Urothelium cell line (cell line): ENCODE measurements around the gene NFIA.
A peak's percentile ranks its signal among the peaks of the same experiment; 100 is the strongest.

Source experiments
- DNase-seq: peaks from one replicate; pipeline ENCODE4 v3.0.0; 2011; ENCODE audit warnings: low spot score, mixed read lengths
- FAIRE-seq: peaks from 2 replicates; lab custom pipeline; 2011; peaks lifted over from hg19 to GRCh38; lab: Jason Lieb, UNC

The NFIA gene

GRCh38 chr1:61174060-61174795, 91.9 kb downstream of the NFIA start:
- FAIRE-seq = no peak

DNA sequence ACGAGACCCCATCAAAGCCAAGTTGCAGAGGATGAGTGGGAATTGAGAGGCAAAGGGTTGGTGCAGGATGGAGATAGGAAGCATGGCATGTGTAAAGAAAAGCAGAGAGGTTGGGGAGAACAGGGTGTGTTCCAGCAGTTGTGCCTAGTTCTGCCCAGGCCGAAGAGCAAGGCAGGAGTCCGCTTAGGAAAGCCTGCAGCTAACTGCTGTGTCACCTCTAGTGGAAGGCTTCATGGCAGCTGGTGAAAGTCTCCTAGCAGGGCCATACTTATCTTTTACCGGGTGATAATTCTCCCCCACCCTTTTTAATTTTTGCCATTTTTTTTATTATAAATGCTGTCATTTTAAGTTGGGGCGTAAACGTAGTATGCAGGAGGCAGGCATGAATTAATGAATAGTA, 93.6 kb downstream of the NFIA start:
- no peak for FAIRE-seq

More at GRCh38 chr1:61174060-61174795, 91.9 kb downstream of the NFIA start:
- DNase-seq = no peak

DNA sequence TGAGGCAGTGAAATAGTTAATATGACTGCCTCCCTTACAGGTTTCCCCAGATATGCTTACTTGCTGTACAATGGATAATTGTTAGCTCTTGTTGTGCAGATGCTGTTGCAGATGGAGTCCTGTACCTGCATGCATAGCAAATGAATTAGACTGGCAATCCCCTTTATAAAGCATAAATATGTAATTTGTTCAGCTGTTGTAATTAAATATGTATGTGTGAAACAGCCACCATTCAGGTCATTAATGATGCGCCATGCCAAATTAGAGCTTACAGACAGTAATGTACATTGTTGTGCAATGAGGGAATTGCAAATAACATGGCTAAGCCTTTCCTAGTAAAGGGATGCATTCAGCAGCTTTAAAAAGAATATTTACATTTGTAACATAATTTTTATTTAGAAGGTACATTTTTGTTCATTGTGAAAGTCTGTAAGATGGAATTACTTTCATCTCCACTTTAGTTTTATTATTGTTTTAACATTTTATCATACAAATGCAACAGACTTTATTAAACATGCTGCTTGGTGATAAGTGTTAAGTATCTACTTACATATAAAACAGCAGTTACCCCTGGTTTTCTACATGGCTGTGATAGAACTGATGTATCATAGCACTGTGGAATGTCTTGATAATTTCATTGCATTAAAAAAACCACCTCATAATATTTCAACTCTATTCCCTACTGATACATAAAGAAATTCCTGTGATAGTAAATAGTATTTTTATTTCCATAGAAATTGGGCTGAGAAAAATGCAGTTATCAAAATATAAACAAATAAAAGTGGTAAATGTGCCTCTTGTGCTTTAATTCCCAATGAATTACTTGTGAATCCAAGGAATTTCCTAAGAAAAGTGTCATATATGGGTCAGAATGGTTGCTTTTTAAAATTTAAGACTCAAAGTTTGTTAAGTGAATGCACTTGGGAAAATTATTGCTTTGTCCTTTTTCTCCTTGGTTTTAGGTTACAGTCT, 99.0 kb downstream of the NFIA start:
- FAIRE-seq (no peak), DNase-seq (no peak)

More for the DNA sequence above, 93.6 kb downstream of the NFIA start:
- DNase-seq = no peak

DNA sequence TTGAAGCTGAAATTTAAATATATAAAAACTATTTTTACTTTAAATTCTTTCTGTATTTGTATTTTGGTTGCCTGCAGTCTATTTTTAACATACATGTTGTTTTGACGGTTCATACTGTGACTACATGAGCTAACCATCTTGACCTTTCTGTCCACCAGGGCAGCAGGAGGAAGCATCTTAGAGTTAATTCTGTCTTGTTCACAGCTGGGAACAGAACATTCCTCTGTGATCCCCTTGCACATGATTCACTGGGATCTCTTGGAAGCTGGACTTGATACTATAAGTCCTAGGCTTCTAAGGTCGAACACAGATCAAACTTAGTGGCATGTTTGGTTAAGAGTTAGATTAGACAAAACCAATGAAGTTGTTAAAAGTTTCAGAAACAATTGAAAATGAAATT, 99.7 kb downstream of the NFIA start:
- DNase-seq (no peak), FAIRE-seq (no peak)

- DNase-seq = no peak
- no peak for FAIRE-seq
Measured at GRCh38 chr1:61182480-61182879, 100.1 kb downstream of the NFIA start.

DNA sequence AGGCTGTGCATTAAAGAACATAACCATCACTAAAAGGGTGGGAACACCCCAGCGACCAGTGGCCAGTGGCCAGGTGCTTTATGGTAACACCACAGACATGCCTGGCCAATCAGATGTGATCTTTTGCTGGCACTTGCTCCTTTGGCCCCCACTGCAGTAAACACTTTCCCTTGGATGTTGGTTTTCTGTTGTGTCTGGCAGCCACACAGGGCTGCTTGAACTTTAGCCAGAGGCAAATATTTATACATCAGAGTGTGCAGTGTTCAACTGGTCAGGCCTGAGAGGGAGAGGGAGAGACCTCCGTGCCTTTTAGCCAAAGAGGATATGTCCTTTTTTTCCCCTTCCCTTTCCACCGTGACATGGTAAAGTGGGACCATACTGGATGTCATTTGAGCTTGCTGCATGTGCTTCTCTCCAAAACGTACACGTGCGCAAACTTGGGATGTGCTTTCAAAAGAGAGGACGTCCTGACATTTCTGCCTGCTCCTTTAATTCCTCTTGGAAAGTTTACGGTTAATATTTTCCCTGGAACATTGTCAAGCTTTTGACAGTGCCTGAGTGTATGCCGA, 101.2 kb downstream of the NFIA start:
- DNase-seq = no peak
- FAIRE-seq = no peak

DNA sequence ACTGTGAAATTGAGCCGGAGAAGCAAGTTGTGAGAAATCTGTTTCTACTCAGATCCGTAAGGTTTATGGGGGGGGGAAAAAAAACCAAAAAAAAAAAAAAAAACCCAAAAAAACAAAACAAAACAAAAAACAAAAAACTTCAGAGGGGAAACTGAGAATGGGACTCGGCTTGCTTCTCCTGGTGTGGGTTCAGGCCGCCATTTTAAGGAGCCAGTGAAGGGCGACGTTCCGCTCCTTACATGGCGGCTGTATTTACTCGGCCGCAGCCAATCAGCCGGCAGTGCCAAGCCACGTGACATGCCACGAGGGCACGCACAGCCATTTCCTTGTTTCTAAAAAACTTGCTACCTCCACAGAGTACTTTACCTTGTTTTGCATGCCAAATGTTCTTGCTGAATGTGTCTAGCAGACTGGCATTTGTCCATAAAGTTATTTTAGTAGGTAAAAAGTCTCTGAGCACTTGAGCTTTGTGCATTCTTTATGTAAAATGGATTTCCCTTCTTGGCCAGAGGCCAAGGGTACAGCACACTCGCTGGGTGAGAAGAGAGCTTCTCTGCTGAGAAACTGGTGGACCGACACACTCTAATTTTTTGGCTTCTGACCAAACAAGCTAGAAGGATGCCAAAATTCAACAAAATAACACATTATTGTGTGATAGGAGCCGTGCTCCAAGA, 101.8 kb downstream of the NFIA start:
- FAIRE-seq (no peak), DNase-seq (peak; percentile 67)

GRCh38 chr1:61184714-61185106, 102.3 kb downstream of the NFIA start:
- DNase-seq = no peak
- FAIRE-seq = no peak

- no peak for FAIRE-seq
- DNase-seq = no peak
Measured at GRCh38 chr1:61186753-61187152, 104.4 kb downstream of the NFIA start.

- FAIRE-seq (no peak), DNase-seq (no peak)
Measured at GRCh38 chr1:61187352-61188086, 105.2 kb downstream of the NFIA start.

- no peak for FAIRE-seq
- DNase-seq = no peak
Measured at GRCh38 chr1:61190153-61190552, 107.8 kb downstream of the NFIA start.

GRCh38 chr1:61190618-61191432, 108.5 kb downstream of the NFIA start:
- DNase-seq (no peak), FAIRE-seq (no peak)

- FAIRE-seq = no peak
Measured at GRCh38 chr1:61191433-61191720, 109.0 kb downstream of the NFIA start.

DNA sequence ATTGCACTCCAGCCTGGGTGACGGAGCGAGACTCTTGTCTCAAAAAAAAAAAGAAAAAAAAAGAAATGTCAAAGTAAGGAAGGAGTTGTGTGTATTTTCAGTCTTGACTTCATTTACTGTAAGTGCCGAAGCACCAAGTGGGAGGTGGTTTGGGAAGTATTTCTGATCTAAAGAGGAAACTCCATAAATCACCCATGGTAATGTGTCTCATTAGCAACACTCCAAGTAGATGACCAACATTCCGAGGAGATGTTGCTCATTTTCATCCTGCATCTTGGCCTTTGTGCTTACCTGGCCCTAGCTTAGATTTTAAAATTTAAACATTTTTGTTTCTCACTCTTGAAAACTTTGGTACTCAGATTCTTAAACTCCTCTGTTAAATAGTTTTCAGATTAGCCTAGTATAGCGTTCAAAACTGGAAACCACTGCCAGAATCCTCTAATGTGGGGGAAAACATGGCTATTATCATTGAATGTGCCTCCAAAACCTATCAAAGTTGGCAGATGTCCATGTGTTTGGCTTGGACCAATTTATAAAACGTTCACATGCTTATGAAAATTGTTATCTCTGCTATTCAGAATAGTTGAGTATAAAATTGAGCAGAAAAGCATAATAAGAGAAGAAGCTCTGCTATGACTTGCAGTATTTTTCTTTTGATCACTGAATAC, 110.4 kb downstream of the NFIA start:
- DNase-seq (no peak), FAIRE-seq (no peak)

More at GRCh38 chr1:61191433-61191720, 109.0 kb downstream of the NFIA start:
- DNase-seq = no peak

DNA sequence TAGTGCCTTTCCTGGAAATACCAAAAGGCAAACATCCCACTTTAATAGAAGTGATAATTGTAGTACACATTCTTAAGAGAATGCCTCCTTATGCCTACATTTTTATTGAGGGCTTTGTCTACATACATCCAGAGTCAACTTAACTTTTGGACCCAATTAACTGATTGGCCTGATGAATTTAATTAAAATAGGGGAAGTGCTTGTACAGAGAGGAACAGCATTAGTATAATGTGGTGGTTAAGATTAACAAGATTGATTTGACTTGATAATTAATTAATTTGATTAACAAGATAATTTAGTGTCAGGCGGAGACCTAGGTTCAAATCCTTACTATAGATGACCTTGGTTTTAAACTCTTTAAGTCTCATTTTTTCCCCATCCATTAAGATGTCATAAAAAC, 111.4 kb downstream of the NFIA start:
- FAIRE-seq = no peak
- no peak for DNase-seq

- FAIRE-seq (no peak), DNase-seq (no peak)
Measured at GRCh38 chr1:61198554-61198953, 116.2 kb downstream of the NFIA start.

DNA sequence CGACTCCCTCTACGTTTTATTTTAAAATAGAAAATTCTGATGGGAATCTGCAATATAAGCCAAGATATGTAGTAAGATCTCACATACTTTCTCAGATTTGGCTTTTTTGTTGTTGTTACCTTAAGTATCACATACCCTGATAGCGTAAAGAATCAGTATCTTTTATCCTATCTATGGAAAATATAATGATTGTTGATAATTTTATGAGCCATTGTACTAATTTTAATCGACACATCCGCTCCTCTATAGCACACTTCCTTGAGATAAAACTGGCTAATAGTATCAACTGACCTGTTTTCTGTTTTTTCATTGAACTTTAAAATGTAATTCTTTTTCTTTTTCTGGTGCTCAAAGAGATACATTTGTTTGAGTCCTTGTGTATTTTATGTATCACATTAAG, 118.7 kb downstream of the NFIA start:
- FAIRE-seq (no peak), DNase-seq (no peak)

DNA sequence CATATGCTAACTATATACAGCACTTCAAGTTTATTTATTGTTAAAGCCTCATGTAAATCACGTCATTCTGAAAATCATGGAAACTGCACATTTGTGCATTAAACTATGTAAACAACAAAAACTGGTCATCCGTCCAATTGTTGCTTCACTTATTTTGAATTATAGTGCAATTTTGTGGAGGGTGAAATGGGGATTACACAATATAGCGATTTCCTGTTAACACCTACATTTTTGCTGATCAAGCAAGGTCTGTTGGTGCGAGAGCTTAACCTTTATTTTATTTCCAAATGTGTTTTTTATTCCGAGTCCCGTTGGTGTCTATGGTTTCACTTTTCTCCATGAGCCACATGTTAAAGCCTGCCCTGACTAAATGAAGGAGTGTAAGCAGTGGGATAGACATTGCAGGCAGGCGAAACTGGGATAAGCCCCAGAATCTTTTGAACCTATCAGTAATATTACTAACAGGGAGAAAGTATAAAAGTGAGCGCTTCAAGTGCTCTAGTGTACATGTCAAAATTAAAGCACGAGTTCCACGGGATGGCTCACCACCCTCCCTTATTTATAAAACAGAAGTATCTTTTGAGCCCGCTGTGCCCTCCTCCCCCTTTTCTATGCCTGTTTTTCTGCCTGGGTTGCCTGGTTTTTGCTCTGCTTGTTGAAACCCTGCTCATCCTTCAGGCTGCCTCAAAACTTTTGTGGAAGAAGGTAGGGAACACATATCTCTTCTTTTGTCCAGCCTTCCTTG, 120.7 kb downstream of the NFIA start:
- no peak for FAIRE-seq
- no peak for DNase-seq
